HG02840 (cell line): ENCODE results near the gene KCNG1.

Source experiments
- ATAC-seq: cut with Tn5 transposase; IDR thresholded peaks from one replicate; pipeline ENCODE4 v1.9.1; 2021; ENCODE audit warnings: mild to moderate bottlenecking, moderate library complexity, moderate number of reproducible peaks; ENCODE audit not compliant: unreplicated experiment, low FRiP score

The KCNG1 gene

GRCh38 chr20:51014797-51015722 lies 7.8 kb downstream of the KCNG1 start:
- ATAC-seq: no peak

- no peak for ATAC-seq
These were observed 9.2 kb downstream of the KCNG1 start for GRCh38 chr20:51013577-51014330.

GRCh38 chr20:51012357-51012756 lies 10.6 kb downstream of the KCNG1 start:
- ATAC-seq: no peak

- ATAC-seq: no peak
These were observed 11.4 kb downstream of the KCNG1 start for GRCh38 chr20:51011479-51011878.

- no peak for ATAC-seq
These were observed 12.0 kb downstream of the KCNG1 start for GRCh38 chr20:51010932-51011331.

GRCh38 chr20:51010043-51010365 lies 12.9 kb downstream of the KCNG1 start:
- no peak for ATAC-seq

- ATAC-seq: no peak
These were observed 13.4 kb downstream of the KCNG1 start for GRCh38 chr20:51009303-51010042.

GRCh38 chr20:51008718-51009117 lies 14.2 kb downstream of the KCNG1 start:
- no peak for ATAC-seq

- ATAC-seq: no peak
These were observed 17.7 kb downstream of the KCNG1 start for GRCh38 chr20:51005214-51005613.

GRCh38 chr20:51004781-51005180 lies 18.1 kb downstream of the KCNG1 start:
- ATAC-seq: no peak

GRCh38 chr20:51004305-51004727 lies 18.6 kb downstream of the KCNG1 start:
- ATAC-seq: no peak

- no peak for ATAC-seq
These were observed 19.2 kb downstream of the KCNG1 start for GRCh38 chr20:51003753-51004152.

- no peak for ATAC-seq
These were observed 20.3 kb downstream of the KCNG1 start for GRCh38 chr20:51002633-51003032.

- ATAC-seq: no peak
These were observed 21.3 kb downstream of the KCNG1 start for GRCh38 chr20:51001430-51002265.

GRCh38 chr20:50999355-50999754 lies 23.6 kb downstream of the KCNG1 start:
- no peak for ATAC-seq

GRCh38 chr20:50996901-50997865 lies 25.7 kb downstream of the KCNG1 start:
- no peak for ATAC-seq

GRCh38 chr20:50995506-50995905 lies 27.4 kb downstream of the KCNG1 start:
- no peak for ATAC-seq

GRCh38 chr20:50993876-50994275 lies 29.0 kb downstream of the KCNG1 start:
- ATAC-seq: no peak
